GM19351 (cell line): Measurements from ENCODE around the gene ADAMTSL3.
A peak's percentile ranks its signal among the peaks of the same experiment; 100 is the strongest.
"Not testable (repeated sequence)": the region's sequence is repeated elsewhere in the genome, so short reads cannot be mapped to it uniquely, and the experiment has no call there.

Source experiments
- ATAC-seq: cut with Tn5 transposase; IDR thresholded peaks from one replicate; pipeline ENCODE4 v1.9.1; 2021; ENCODE audit warnings: mild to moderate bottlenecking, moderate library complexity; ENCODE audit not compliant: unreplicated experiment

ADAMTSL3 gene

DNA sequence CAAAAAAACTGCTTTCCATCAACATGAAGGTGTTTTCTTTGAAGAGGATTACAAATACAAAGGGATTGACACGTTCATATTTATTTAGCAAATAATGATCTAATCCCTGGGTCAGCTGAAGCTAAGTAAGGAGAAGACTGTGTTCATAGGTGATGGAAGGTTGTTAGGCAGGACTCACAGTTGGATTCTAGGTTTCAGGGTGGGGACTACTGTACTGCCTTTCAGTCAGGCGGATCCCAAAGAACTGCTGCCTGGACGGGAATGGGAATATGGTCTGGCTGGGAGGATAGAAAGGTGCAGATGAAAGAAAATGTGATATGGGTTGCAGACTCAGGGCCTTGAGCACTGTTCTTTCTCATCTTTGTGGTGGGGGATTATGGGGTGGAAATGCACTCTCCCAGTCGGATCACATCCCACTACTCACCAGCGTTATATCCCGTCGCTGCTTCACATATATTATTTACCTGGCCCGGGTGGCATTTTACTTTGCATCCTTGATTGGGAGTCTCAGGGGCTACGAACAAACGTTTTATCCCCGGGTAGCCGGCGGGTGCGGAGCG, 425.5 kb downstream of the ADAMTSL3 start:
- ATAC-seq: not testable (repeated sequence)

GRCh38 chr15:84079885-84080777, 426.2 kb downstream of the ADAMTSL3 start:
- ATAC-seq: peak; percentile 96

GRCh38 chr15:84080778-84081084, 426.8 kb downstream of the ADAMTSL3 start:
- ATAC-seq: not testable (repeated sequence)

- no peak for ATAC-seq
Measured at GRCh38 chr15:84081391-84082168, 427.7 kb downstream of the ADAMTSL3 start.

DNA sequence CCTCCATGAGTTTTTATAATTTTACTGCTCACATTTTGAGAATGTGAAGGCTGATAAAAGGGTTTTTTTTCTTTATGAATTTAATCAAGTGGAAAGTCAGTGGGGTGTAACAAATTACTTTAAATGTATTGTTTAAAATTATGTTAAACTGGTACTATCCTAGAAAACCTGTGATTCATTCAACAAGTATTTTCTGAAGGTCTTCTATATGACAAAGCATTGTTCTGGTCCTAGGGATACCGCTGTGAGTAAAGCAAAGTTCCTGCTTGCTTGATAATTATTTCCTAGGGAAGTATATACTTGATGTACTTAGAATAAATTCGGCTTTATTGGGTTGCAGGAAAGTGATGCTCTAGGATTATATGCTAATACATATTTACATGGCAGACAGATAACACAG, 428.8 kb downstream of the ADAMTSL3 start:
- ATAC-seq: no peak

DNA sequence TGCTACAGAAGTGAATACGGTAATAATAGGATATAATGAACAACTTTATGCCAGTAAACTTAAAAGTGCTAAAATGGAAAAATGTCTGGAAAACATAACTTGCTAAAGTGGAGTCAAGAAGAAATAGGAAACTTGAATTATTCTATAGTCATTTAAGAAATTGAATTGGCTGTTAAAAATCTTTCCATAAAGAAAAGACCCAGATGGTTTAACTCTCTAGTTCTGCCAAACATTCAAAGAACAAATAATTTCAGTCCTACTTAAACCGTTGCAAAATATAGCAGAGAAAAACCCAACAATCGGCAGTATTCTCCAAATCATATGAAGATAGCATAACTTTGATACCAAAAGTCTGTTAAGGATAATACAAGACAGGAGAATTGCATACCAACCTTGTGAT, 432.1 kb downstream of the ADAMTSL3 start:
- not testable (repeated sequence) for ATAC-seq
